ENCODE data around the gene SMPX.

SMPX gene

DNA sequence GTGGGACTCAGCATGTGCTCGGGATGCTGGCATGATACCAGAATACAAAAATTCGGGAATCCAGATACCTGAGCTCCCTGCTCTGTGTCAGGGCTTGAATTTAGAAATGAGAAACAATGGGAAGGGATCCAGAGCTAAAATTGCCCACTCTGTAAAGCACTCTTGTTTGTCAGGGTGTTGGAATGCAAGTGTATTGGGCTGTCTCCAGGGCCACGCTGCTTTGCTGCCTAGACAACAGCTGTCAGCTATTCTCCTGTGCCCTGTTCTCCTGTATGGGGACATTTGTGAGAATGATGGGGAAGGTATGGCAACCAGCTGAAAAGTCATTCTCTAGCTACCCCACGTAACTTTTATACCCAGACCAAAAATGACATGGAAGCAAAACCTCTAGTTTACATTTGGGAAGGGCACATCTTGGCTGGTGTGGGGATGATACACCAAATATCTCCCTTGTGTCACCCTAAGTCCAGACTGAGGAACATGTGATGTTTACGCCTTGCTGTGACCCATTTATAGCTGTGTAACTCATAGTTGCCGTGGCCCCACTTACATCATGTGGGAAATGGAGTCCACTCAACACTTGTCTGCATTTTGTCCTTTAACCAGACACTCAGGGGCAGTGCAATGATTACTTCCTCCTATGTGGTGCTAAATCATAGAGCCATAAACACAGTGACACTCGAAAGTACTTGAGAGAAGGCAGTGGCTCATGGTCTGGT is 46.6 kb downstream of the SMPX start:
- DNase-seq, result no peak

DNA sequence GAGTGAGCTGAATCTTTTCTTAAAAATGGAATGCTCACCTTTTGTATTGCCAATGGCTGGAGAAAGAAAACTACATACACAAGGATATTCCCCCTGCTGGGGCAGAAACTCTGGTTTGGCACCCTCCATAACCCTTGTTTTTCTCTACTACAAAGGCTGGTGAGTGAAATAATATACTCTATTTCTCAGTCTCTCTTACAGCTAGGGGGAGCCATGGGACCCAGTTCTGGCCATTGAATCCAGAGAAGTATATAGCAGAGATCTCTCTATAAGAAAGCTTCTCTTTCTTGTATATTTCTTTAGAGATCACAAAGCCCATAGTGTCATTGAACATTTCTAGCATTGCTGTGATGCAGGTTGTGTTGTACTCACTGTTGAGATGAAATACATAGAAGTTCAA is 49.8 kb downstream of the SMPX start:
- DNase-seq, result no peak

- DNase-seq, result no peak
Measured at GRCh38 chrX:21705225-21705624, 52.7 kb downstream of the SMPX start.

- no peak for DNase-seq
Measured at GRCh38 chrX:21702725-21703124, 55.2 kb downstream of the SMPX start.

GRCh38 chrX:21700967-21701366 is 56.9 kb downstream of the SMPX start:
- no peak for DNase-seq

GRCh38 chrX:21700275-21700674 is 57.6 kb downstream of the SMPX start:
- no peak for DNase-seq

DNA sequence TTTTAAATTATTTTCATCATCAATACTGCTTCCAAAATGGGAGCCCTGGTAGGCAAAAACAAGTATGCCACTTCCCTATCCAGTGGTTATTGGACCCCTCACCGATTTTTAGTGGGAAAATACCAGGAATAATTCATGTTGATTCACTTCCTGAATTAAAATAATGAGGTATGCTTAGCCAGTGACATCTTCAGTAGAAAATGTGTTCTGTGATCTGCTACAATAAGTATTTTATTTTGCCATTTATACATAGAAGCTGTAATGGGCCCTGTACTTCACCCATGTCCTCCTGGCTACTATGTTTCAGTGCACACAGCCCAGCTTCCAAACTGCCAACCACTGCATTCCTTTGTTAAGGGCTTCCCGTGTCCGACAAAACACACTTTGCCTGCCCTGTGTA is 58.8 kb downstream of the SMPX start:
- DNase-seq, result no peak

- no peak for DNase-seq
Measured at GRCh38 chrX:21698272-21698671, 59.6 kb downstream of the SMPX start.

GRCh38 chrX:21691512-21692018 is 66.4 kb downstream of the SMPX start:
- DNase-seq, result no peak

DNA sequence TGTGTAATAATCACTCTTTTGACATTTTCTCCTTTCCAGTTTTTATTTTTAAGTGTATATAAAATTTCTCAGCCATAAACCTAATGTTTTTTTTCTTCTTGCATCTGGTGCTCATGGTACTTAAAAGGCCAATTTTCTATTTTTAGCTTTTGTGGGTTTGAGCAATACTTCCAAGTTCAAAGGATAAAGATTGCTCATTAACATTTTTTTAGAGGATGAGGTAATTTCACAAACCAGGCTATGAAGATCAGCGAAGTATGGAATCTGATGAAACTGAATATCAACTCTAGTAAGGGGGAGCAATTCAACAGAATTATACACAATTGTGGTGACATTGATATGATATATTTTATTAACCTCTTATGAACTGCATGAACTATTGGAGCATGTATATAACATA is 74.0 kb downstream of the SMPX start:
- no peak for DNase-seq

GRCh38 chrX:21678048-21678612 is 79.8 kb downstream of the SMPX start:
- DNase-seq, result no peak

DNA sequence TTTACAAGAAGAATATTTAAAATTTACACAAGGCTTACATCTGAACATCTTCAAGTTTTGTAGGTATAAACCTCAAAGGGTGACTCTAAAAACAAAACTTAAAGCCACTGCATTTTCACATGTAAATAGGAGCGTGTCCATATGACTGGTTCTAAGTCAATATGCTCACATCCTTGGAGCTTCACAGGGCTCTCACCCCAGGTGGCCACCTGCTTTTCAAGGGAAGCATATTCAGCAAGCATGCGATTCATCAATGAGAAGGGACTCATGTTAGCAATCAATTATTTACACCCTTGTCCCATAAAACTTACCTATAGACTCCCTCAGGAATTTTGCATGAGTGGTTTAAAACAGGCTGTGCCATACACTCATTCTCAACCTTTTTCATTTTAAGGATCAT is 82.0 kb downstream of the SMPX start:
- DNase-seq, result no peak

DNA sequence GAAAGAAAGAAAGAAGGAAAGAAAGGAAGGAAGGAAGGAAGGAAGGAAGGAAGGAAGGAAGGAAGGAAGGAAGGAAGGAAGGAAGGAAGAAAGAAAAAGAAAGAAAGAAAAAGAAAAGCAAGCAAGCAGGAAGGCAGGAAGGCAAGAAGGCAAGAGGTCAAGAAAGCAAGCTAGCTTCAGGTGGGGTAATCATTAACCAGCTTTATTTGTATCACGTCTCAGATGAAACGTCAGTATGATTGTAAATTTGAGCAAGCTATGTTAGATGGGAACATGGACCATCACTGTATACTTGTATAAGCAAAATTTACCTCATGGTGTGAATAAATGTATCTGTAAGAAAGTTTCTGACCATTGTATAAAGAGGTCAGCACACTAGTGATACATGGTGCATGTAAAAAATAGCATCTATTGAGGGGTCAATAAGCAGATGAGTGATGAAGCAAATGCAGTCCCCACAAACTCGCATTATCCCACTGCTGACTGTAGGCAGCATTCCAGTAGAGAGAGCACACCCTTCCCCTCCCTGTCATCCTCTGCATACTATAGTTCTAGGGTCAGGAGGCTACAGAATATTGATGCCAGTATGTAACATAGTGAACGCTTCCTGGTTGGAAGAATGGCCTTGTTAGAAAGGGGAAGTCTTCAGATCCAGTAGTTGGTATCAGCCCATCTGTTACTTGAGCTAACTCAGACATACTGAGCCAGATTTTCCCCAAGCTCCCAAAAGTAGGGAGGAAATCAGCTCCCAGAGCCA is 83.3 kb downstream of the SMPX start:
- no peak for DNase-seq

GRCh38 chrX:21666679-21667078 is 91.2 kb downstream of the SMPX start:
- no peak for DNase-seq

DNA sequence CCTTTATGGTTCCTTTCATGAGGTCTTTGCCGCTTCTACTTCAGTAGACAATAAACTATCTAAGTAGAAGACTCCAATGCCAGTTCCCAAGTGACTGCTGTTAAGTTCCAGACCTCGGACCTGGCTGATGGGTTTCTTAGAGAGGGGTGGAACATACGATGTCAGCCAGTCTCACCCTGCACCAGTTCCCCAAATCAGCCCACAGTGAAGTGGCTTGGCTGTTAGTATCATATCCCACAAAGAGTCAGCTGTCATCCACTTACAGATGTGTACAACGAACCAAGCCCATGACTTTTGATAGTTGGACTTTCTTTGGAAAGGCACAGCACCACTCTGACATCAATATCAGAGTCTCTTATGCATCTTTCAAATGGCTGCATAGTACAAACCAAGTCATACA is 91.7 kb downstream of the SMPX start:
- DNase-seq, result no peak

DNA sequence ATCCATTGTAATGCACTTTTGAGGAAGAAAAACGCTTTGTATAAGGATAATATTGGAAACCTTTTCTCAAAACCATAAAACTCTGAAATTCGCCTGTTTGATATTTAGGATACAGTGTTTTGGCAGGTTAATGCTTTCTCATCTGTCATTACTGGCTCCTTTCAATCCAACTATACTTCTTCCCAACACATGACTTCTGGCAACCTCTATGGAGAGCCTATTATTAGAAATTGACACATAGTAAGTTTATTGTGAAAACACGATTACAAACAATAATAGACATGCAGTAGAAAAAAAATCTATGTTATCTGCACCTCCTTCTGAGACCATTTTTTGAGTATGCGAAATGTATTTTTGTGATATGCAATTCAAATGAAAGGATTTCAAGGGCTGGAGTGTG is 95.2 kb downstream of the SMPX start:
- DNase-seq, result no peak

GRCh38 chrX:21661316-21661715 is 96.6 kb downstream of the SMPX start:
- DNase-seq, result no peak

GRCh38 chrX:21660156-21660555 is 97.8 kb downstream of the SMPX start:
- DNase-seq, result no peak

DNA sequence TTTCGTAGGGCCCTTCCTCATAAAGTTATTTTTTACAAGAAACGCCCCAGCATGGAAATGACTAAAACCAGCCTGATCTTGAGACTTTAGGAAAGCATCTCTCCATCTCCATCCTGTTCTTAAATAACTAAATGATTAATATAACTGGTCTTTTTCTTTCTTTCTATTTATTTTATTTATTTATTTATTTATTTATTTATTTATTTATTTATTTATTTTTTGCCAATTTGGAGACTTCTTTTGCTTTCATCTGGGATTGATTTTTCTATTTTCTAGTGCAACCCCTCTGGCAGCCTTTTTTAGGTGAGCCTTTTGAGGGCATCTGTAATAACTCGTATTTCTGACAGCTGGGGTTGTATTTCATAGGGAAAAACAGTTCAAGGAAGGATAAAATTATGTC is 98.6 kb downstream of the SMPX start:
- DNase-seq, result no peak

DNA sequence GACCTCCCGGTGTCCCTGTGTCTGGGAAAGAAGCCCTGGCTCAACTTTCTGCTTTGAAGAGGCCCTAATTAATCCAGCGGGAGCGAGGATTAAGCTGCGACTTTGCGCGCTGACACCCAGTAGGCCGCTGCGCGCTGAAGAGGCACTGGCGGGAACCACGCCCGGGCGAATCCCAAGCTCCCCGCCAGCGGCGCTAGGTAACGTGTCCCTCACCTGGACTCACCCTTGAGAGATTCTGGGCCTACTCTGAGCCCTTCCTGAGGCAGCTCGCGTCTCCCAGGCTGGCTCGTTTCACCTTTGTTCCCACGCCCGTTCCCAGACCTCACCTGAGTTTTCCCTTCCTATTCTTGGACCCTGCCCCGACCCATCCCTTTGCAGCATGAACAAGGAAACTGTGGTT is 99.2 kb downstream of the SMPX start:
- no peak for DNase-seq

DNA sequence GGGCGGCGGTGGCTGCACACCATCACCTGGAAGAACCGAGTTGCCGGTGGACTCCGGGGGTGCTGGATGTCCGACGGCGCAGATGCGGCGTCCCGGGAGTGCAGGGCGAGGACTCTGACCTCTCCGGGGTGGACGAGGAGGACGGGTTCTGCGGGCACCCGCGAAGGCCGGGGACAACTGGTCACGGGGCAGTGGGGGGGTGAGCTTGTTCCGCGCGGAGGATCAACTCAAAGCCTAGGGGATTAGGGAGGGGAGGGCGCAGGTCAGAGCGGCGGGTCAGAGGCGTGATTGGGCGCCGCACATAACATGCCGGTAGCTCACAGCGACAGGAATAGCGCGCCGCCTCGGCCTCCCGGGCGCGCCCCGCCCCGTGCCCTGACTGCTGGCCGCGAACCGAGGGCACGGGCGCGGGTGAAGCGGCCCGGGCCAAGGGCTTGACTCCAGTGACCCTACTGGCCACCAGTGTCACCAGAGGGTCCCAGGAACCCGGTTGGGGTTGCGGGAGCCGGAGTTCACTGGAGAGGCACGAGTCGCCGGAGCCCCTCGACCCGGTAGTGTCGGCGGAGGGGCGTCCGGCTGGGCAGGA is 99.7 kb downstream of the SMPX start, which contains the start of gene KLHL34:
TSS of gene KLHL34 (minus strand) at position 179 of the 586 bp plus-strand sequence. CDS start 542 bp downstream, outside the sequence.
- no peak for DNase-seq

DNA sequence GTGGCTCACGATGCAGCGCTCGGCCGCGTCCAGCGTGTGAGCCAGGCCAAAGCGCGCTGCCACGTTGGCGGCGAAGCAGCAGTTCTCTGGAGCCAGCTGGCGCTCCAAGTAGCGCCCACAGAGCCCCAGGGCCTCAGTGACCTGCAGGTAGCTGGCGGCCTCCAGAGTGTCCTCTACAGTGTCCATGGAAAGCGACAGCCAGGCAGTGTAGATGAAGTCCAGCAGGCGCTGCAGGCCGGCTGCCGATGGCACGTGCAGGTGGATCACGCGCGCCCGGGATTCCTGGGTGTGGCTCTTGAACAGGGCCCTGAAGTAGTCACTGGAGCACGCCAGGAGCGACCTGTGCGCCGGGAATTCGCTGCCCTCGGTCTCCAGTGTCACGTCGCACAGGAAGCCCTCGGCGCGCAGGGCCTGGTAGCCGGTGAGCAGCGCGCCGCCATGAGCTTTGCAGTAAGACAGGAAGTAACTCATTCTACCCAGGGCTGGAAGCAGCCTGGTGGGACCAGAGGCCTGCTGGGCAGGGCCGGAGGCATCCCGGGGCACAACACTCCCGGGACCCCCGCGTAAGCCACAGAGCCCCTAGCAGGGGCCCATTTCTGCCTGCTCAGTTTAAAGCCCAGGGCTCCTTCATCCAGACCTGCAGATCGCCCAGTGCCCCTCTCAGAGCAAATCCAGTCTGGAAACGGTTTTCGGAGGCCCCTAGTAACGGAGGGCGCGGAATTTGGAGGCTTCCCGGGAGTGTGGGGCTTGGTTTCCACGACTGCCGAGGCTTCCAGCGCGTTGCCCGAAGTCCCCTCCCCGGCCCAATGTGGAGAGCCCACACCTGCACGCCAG is 100.4 kb downstream of the SMPX start:
- no peak for DNase-seq

Data from activated effector memory CD4-positive, alpha-beta T cell treated with Interleukin-2 at 50 U/mL for 16 hours (primary cell).